HG03196 (cell line): ENCODE data around the gene S1PR2.
"Not testable (repeated sequence)": the region's sequence is repeated elsewhere in the genome, so short reads cannot be mapped to it uniquely, and the experiment has no call there.

ENCODE experiments used
- ATAC-seq: cut with Tn5 transposase; IDR thresholded peaks from one replicate; pipeline ENCODE4 v1.9.1; 2021; ENCODE audit not compliant: unreplicated experiment

S1PR2 gene

GRCh38 chr19:10192922-10193321, 38.2 kb downstream of the S1PR2 start:
- ATAC-seq = no peak

GRCh38 chr19:10191347-10191746, 39.8 kb downstream of the S1PR2 start:
- ATAC-seq = no peak

- ATAC-seq = no peak
Observed at GRCh38 chr19:10190026-10190425, 41.1 kb downstream of the S1PR2 start.

- no peak for ATAC-seq
Observed at GRCh38 chr19:10189616-10190015, 41.5 kb downstream of the S1PR2 start.

GRCh38 chr19:10187315-10187714, 43.8 kb downstream of the S1PR2 start:
- ATAC-seq = no peak

GRCh38 chr19:10184636-10185035, 46.5 kb downstream of the S1PR2 start:
- ATAC-seq = no peak

- no peak for ATAC-seq
Observed at GRCh38 chr19:10183926-10184325, 47.2 kb downstream of the S1PR2 start.

GRCh38 chr19:10182847-10183246, 48.3 kb downstream of the S1PR2 start:
- no peak for ATAC-seq

- ATAC-seq = no peak
Observed at GRCh38 chr19:10182076-10182475, 49.1 kb downstream of the S1PR2 start.

- ATAC-seq = no peak
Observed at GRCh38 chr19:10180459-10180858, 50.7 kb downstream of the S1PR2 start.

- not testable (repeated sequence) for ATAC-seq
Observed at GRCh38 chr19:10180024-10180423, 51.1 kb downstream of the S1PR2 start.

- ATAC-seq = no peak
Observed at GRCh38 chr19:10173527-10173926, 57.6 kb downstream of the S1PR2 start.
